ENCODE data around the gene PER3.

Gene PER3

DNA sequence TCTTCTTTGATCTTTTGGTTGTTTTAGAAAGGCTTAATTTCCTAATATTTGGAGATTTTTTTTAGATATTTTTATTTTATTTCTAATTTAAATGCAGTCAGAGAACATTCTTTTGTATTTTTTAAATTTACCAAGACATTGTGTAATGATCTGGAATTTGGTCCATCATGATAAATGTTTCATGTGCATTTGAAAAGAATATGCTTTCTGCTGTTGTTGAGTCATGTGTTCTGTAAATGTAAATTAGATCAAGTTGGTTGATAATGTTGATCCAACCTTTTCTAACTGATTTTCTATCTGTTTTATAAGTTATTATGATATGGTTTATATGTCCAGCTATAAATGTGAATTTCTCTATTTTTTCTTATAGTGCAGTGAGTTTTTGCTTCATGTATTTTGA is 48.9 kb downstream of the PER3 start:
- no peak for DNase-seq (ENCODE audit: low read depth, low spot score)

GRCh38 chr1:7838714-7839113 is 54.6 kb downstream of the PER3 start:
- DNase-seq (ENCODE audit: low read depth, low spot score): no peak

DNA sequence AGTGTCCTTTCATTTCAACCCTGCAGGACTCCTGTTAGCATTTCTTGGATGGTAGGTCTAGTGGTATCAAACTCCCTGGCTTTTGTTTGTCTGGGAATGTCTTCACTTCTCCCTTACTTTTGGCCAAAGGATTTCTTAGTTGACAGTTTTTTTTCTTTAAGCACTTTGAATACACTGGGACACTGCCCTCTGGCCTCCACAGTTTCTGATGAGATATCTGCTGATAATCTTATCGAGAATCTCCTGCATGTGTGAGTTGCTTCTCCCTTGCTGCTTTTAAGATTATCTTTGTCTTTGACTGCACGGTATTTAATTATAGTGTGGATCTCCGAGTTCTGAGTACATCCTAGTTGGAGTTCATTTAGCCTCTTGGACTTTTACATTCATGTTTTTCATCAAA is 55.4 kb downstream of the PER3 start:
- no peak for DNase-seq (ENCODE audit: low read depth, low spot score)

GRCh38 chr1:7842517-7842916 is 58.4 kb downstream of the PER3 start:
- DNase-seq (ENCODE audit: low read depth, low spot score): no peak

DNA sequence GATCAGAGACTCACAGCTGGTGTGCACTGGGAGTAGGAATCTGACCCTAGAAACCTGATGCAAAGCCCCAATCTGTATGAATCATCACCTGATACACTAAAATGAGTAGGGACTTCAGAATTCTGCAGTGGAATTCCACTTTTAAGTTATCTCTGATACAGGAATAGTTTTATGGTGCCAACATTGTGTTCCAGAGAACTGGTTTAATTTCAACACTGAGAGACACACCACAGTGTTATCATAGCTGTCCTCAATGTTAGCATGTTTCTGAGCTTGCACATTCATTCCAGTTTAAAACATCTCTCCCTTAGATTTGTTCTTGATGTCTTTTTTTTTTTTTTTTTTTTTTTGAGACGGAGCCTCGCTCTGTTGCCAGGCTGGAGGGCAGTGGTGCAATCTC is 61.7 kb downstream of the PER3 start:
- DNase-seq (ENCODE audit: low read depth, low spot score): no peak

DNA sequence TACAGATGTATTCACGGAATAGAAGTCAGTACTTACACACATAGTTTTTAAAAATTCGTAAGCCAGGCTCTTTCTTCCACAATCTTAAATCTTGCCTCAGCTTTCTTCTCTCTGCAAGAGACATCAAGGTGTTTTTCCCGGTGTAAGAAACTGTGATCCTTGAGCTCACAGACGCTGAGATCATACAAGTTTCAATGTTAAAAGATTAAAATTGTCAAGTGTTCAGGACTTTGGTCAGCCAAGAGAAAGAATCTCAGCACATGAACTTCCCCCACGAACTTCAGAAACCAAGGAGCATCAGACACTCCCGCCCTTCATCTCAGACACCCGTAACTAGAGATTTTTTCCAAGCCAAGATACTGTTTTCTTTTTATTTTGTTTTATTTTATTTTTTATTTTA is 62.6 kb downstream of the PER3 start:
- no peak for DNase-seq (ENCODE audit: low read depth, low spot score)

DNA sequence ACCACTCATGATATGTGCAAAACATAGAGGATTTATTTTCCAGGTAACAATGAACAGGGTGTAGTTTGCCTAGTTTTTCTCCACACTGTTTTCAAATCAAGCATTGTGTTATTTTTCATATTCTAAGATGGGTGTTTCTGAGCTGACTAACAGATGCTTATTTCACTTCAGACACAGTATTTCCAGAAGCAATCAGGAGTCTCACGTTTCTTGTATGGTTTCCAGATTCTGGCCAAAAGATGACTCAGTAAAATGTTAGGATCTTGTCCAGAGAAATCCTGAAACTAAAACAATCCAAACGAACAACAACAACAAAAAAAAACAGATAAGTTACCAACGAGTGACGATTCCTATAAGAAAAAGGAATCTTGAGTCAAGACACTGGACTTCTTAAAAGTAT is 63.5 kb downstream of the PER3 start:
- no peak for DNase-seq (ENCODE audit: low read depth, low spot score)

GRCh38 chr1:7850786-7851185 is 66.7 kb downstream of the PER3 start:
- DNase-seq (ENCODE audit: low read depth, low spot score): no peak

- DNase-seq (ENCODE audit: low read depth, low spot score): no peak
Observed at GRCh38 chr1:7852804-7853683, 69.0 kb downstream of the PER3 start, which contains the start of gene UTS2. UTS2 (minus strand) TSS chr1:7853065; CDS start chr1:7853003, 62 bp downstream.

DNA sequence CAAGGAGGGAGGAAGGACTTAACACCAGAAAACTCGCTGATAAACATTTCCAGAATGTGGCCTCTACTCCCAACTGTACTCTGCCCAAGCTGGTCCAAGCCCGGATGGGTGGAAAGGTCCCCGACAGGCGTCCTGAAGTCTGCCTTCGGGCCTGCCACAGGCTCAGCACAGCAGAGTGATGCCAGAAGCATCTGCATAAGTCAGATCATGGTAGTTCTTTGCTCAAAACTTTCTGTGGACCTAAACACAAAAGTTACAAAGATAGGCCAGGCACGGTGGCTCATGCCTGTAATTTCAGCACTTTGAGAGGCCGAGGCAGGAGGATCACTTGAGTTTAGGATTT is 69.6 kb downstream of the PER3 start:
- DNase-seq (ENCODE audit: low read depth, low spot score): no peak

DNA sequence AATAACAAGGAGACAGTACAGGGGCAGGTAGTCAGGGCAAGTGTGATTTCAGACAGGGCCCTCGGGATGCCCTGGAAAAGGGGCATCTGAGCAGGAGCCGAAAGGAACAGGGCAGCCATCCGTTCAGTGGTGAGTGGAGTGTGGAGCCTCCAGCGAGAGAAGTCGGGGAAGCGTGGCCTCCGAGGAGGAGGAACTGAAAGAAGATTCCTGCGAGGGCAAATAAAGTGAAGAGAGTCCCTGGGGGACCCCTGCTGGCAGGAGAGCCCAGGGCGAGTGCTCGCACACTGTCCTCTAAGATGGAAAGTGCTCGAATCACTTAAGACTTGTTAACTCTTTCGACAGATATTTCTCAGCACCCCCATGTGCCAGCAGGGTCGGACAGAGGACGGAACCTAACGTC is 72.3 kb downstream of the PER3 start:
- peak; percentile 54 for DNase-seq (ENCODE audit: low read depth, low spot score)

- no peak for DNase-seq (ENCODE audit: low read depth, low spot score)
Observed at GRCh38 chr1:7857000-7857399, 72.9 kb downstream of the PER3 start.

DNA sequence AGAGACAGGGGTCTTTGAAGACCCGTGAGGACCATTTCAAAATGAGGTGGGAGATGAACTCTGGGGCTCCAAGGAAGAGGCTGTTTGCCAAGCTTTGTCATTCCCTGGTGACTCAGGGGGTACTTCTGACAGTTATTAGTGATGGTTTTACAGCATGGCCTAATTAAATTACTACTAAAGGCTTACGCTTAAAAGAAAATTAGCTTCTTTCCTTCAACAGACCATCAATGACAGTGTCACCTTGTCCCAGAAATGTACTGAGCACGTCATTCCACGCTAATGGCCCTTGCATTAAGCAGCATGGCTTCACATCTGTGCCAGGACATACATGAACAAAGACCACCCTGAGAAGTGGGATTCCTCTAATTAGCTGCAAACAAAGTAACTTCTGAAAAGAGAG is 73.9 kb downstream of the PER3 start:
- DNase-seq (ENCODE audit: low read depth, low spot score): no peak

DNA sequence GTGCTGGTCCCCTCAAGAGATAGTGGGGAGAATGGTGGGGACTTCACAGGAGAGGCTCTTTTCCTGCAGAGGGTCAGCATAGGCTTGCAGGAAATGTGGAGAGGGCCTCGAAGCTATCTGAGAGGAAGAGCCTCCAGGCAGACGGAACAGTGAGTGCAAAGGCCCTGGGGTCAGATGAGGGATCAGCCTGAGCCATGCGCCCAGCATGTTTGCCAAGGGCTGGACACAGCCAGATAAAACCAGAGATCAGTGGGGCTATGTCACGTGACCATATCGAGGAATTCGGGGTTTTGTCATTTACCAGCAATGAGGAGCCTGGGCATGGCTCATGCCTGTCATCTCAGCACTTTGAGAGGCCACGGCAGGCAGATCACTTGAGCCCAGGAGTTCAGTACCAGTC is 75.3 kb downstream of the PER3 start:
- DNase-seq (ENCODE audit: low read depth, low spot score): no peak

- no peak for DNase-seq (ENCODE audit: low read depth, low spot score)
Observed at GRCh38 chr1:7860130-7860529, 76.0 kb downstream of the PER3 start.

- no peak for DNase-seq (ENCODE audit: low read depth, low spot score)
Observed at GRCh38 chr1:7861452-7861851, 77.4 kb downstream of the PER3 start.

- DNase-seq (ENCODE audit: low read depth, low spot score): no peak
Observed at GRCh38 chr1:7862211-7863060, 78.3 kb downstream of the PER3 start.

DNA sequence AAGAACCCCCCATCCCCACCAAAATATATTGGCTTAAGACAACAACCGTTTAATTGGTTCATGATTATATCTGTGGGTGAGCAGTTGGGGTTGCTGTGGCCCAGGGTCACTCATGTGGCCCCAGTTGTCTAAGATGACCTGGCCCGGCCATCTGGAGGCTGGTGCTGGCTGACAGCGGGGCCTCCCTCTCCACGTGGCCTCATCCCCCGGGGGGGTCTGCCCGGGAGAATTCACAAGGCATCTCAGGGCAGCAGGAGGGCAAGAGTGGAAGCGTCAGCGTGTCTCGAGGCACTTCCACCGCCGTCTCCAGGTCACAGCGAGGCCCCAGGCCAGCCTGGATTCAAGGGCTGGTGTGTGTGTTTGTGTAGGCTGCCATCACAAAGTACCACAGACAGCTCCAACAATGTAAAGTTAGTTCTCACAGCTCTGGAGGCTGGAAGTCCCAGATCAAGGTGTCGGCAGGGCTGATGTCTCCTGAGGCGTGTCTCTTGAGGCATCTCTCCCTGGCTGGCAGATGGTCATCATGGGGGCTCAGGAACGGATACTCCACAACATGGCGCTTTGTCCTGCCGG is 79.8 kb downstream of the PER3 start:
- no peak for DNase-seq (ENCODE audit: low read depth, low spot score)

DNA sequence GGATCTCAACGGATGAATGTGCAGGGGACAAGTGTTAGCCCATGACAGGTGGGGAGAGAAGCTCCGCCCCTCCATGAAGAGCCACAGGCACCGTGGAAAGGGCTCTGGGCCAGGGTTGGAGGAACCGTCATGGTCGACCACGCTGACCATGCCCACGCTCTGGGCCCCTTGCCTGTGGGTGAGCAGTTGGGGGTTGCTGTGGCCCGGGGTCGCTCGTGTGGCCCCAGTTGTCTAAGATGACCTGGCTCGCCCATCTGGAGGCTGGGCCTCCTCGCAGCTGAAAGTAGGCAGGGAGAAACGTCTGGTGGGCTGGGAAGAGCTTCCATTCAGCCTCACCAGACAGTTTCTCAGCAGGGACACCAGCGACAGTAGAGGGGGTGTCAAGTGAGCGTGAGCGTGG is 81.9 kb downstream of the PER3 start:
- no peak for DNase-seq (ENCODE audit: low read depth, low spot score)

- no peak for DNase-seq (ENCODE audit: low read depth, low spot score)
Observed at GRCh38 chr1:7868070-7868780, 84.1 kb downstream of the PER3 start.

DNA sequence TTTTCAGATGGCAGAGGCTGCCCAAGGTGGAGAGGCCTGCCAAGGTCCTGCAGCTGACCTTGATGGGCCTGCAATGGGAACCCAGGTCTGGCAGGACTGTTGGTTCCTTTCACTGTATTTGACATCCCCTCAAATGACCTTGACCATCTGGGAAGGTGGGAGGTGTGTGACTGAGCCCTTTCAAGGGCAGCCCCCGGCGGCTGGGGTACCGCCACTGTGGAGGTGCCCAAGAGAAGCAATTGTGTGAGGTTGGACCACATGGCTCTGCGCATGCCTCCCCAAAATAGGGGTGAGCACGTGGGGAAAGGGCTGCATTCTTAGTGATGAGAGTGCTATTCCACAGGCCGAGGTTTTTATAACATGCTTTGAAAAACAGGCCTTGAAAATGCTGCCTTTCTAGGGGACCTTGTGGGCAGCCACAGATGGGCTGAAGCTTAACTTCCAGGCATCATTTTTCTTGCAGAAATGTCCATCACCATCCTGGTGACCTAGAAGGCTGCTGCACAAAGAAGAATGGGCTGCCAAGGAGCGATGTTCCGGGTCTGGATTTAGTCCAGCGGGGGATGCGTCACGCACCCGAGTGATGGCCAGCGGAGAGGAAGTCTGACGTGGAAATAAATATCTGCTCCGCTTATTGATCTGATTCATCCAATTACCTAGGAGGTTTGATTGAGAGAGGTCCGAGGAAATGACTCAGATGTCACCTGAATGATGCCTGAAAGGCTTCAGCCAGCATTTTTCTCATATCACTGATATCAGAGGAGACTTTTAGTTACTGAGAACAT is 85.2 kb downstream of the PER3 start:
- no peak for DNase-seq (ENCODE audit: low read depth, low spot score)
